ENCODE data around the gene RHBDF2.
A peak's percentile ranks its signal among the peaks of the same experiment; 100 is the strongest.

The RHBDF2 gene

GRCh38 chr17:76459674-76460073, 41.5 kb downstream of the RHBDF2 start:
- no peak for DNase-seq (ENCODE audit: low spot score)

- DNase-seq (ENCODE audit: low spot score), result peak; percentile 68
Measured at GRCh38 chr17:76458580-76459490, 42.4 kb downstream of the RHBDF2 start.

DNA sequence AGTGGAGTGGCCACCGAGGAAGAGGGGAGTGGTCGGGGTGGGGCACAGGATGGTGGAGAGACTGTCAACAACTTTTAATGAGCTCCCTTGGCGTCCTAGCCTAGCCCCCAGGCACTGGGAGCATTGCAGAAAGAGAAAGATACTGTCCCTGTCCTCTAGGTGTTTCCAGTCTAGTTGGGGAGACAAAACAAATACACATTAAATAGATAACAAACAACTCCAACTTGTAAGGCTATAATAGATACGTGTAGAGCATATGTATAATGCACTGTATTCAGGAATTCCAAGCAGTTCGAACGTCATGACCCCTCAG, 47.8 kb downstream of the RHBDF2 start:
- DNase-seq (ENCODE audit: low spot score), result no peak

- DNase-seq (ENCODE audit: low spot score), result peak; percentile 88
Measured at GRCh38 chr17:76452660-76453430, 48.4 kb downstream of the RHBDF2 start, which contains the start of gene UBE2O. UBE2O (minus strand) TSS chr17:76453152; CDS start chr17:76453141, 11 bp downstream.

DNA sequence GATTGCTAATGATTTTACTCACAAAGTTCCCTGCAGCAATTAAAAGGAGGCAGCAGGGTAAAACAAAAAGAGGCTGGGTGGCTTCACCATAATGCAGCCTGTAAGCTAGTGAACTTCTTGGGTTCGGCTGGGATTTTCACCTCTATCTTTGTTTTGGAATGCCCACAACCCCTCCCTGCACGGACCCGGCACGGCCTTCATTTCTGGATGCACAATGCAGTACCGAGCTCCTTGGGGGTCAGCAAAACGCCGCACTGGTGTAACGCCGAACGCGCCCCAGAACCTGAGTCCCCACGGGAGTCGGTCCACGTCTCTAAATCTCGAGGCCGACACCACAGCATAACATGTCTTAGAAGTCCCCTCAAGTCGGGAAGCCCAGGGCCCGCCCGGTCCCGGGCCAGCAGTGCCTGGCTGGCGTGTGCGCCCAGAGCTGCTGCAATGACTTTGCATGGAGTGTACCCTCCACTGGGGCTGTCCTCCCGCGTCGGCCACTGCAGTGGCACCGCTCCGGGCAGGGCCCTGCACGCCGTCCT, 49.0 kb downstream of the RHBDF2 start:
- no peak for DNase-seq (ENCODE audit: low spot score)

DNA sequence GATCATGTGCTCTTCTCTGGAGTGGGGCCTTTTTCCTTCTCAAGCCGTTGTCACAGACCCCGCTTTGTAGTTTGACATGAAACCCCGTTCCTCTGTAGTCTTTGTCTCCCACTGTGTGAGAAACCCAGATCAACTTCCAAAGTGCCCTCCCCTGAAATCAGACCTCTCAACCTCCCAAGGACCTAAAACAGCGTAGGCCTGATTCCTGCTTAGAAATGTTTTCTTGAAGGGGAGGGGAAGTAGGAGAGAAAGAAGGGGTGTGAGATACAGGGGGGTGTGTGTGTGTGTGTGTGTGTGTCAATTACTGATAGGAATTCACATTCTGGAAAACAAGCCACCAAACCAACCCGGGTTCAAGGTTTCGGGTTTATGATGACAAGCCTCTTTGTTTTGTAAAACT, 49.7 kb downstream of the RHBDF2 start:
- no peak for DNase-seq (ENCODE audit: low spot score)

GRCh38 chr17:76449126-76449525, 52.1 kb downstream of the RHBDF2 start:
- no peak for DNase-seq (ENCODE audit: low spot score)

DNA sequence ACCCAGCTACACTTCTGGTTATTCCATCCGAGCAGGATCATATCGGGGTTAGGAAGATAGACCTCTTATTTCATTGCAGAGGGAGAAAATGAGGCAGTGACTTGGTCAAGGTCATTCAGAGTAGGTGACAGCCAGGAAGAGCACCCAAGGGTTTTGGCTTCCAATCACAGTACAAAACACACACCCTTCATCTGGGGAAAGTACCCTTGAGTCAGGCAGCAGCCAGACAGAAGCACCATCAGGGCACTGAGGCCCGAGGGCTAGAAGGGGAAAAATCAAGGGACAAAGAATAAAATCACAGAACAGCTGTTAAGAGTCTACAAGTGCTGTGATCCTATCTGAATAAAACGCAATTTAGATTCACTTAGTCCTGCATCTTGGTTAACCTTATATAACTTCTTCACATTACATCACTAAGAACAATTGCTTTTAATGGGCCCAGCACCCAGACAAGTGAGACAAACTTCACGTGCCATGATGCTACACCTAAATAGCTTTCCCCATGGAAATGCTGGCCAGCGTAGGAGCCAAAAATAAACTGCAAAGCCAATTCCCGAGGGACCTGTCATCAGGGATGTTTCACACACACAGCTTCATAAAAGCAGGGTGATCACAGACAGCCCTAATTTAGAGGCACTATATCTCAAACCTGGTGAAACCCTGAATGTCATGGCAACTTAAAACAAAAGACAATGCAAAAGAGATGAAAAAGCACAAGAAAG, 53.1 kb downstream of the RHBDF2 start:
- peak; percentile 47 for DNase-seq (ENCODE audit: low spot score)

GRCh38 chr17:76446449-76447231, 54.6 kb downstream of the RHBDF2 start:
- DNase-seq (ENCODE audit: low spot score), result peak; percentile 95

GRCh38 chr17:76445697-76446448, 55.4 kb downstream of the RHBDF2 start:
- no peak for DNase-seq (ENCODE audit: low spot score)

GRCh38 chr17:76444518-76445311, 56.5 kb downstream of the RHBDF2 start:
- peak; percentile 37 for DNase-seq (ENCODE audit: low spot score)

DNA sequence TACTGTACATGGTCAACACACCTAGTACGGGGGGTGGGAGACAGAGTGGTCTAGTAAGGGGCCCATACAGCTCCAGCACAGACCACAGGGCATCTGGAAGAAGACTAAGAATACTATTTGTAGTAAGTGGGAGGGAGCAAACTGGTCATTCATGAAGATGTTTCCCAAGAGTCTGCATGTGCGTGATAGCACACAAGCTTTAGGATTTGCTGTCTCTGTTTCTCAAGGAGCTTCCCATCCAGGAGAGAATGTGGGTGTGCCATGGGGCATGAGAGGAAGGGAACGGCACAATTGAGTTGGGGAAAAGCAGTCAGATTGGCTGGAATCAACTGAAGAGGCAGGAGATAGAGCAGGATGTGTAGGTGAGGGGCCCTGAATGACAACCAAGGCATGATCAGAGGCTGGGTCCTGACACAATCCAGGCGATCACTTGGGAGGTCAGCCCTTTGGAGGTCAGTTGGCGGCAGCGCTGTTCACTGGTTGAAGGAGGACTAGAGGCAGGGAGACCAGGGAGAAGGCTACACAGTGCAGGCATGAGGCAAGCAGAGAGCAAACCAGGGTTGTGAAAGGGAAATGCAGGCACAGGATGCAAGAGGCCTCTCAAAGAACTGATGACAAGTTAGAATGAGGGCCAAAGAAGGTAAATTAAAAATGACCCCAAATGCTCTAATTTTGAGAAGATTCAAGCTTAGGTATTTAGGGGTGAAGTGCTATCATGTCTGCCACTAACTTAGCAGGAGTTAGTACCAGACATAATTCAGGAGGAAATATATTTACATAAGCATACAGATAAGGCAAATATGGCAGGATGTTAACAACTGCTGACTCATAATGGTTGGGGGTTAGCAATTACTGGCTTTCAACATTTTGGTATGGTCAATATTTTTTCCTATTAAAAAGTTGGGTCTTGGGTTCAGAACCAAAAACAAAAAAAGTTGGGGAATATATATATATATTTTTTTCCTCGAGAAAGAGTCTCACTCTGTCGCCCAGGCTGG, 58.6 kb downstream of the RHBDF2 start:
- no peak for DNase-seq (ENCODE audit: low spot score)

- DNase-seq (ENCODE audit: low spot score), result no peak
Measured at GRCh38 chr17:76441686-76442340, 59.4 kb downstream of the RHBDF2 start.

DNA sequence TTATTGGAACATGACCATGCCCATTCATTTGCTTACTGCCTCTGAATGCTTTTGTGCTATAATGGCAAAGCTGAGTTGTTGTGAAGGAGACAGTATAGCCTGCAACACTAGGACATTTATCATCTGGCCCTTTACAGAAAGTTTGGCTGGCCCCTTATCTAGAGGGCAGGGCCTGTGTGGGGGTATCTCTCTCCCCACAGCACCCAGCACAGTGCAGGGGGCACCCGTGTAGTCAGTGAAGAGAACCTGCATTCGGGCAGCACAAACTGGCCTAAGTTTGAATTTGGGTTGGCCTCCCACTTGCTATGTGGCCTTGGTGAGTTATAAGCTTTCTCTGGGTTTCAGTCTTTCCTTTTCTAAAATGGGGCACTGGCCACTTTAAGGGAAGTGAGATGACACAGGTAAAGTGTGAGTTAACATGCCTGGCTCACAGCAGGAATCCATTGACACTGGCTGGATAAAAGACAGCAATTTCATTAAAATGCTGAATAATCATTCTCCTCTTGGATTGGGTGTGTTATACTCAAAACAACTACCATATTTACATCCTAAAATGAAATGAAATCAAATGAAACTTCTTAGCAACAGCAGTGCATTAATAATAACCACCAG, 60.4 kb downstream of the RHBDF2 start:
- no peak for DNase-seq (ENCODE audit: low spot score)

GRCh38 chr17:76439314-76439928, 61.8 kb downstream of the RHBDF2 start:
- no peak for DNase-seq (ENCODE audit: low spot score)

- peak; percentile 47 for DNase-seq (ENCODE audit: low spot score)
Measured at GRCh38 chr17:76438906-76439305, 62.3 kb downstream of the RHBDF2 start.
